Measurements from ENCODE around the gene DNAH6. TPM values are rescaled to one million over a fixed set of nuclear protein-coding genes. Genes with fewer than 3 reads are reported as not detected.

DNAH6 gene
- total and polyA plus RNA-seq, 2 of the 8 experiments (the other 6 are each of a cell fraction or from before 2014, with no cell fraction given) = 0.06 to 0.43 TPM

GRCh38 chr2:84779781-84780180 is 263.5 kb downstream of the DNAH6 start:
- Histone ChIP-seq H3K23me2 (ENCODE audit: low read depth, low read length) (no peaks in the 10 kb centered on the region), H3K79me2 (ENCODE audit: control insufficient read depth in 1 of 2, insufficient read depth in 2 of 2, low read length in 2 of 2) (no peaks in the 10 kb centered on the region), H3K4me2 (ENCODE audit: insufficient read depth in 1 of 2, low read depth in 2 of 2, low read length in 2 of 2) (no peak overlapping the region), H3K27me3 (replicated peaks in 1 of 4; ENCODE audit: control insufficient read depth in 3 of 4, extremely low read depth in 1 of 4, insufficient read depth in 3 of 4, low read length in 3 of 4) (no peaks in the 10 kb centered on the region), H4K5ac (ENCODE audit: insufficient read length, low read depth, low read length) (no peak overlapping the region), H3K36me3 (ENCODE audit: control insufficient read depth in 2 of 4, insufficient read depth in 4 of 4, low read length in 3 of 4) (no peaks in the 10 kb centered on the region), H2BK12ac (ENCODE audit: low read depth, low read length) (no peak overlapping the region), H4K8ac (ENCODE audit: extremely low read depth, insufficient read depth, low read length) (no peak overlapping the region), H3K27ac (ENCODE audit: low read depth, low read length) (no peak overlapping the region), H3K9me3 (ENCODE audit: insufficient read depth in 2 of 2, low read depth in 1 of 2, low read length in 1 of 2) (no peaks in the 10 kb centered on the region; a peak in 1 of 4 replicates), H2BK20ac (ENCODE audit: low read length) (no peak overlapping the region), H2AK5ac (ENCODE audit: low read depth, low read length) (no peak overlapping the region), H2AFZ (ENCODE audit: low read length) (no peak overlapping the region), H2BK5ac (ENCODE audit: low read depth, low read length) (no peak overlapping the region), H2BK15ac (ENCODE audit: low read length) (no peak overlapping the region), H3K4me1 (replicated peaks in 1 of 4; ENCODE audit: control insufficient read depth in 3 of 4, insufficient read depth in 4 of 4, low read length in 3 of 4) (peaks cover 0 to 3% (median 2%) of the 10 kb centered on the region in 4 experiments; a peak in 3 of 7 replicates), H3K23ac (ENCODE audit: insufficient read length) (no peak overlapping the region), H3K4ac (replicated peaks; ENCODE audit: insufficient read length, low read depth, low read length) (no peak overlapping the region), H3K79me1 (ENCODE audit: low read depth, low read length) (no peaks in the 10 kb centered on the region), H4K91ac (replicated peaks; ENCODE audit: insufficient read length, low read length) (no peak overlapping the region), H3K14ac (ENCODE audit: insufficient read length) (no peak overlapping the region), H3K4me3 (ENCODE audit: extremely low read depth in 1 of 4, insufficient read depth in 2 of 4, low read depth in 3 of 4, low read length in 4 of 4) (no peak overlapping the region), H3K56ac (replicated peaks; ENCODE audit: insufficient read length, low read depth, low read length) (no peak overlapping the region), H2BK120ac (replicated peaks; ENCODE audit: low read depth, low read length) (no peak overlapping the region), H3K9ac (replicated peaks in 1 of 4; ENCODE audit: extremely low read depth in 1 of 4, low read depth in 3 of 4, low read length in 3 of 4) (no peak overlapping the region), H4K20me1 (replicated peaks in 1 of 2; ENCODE audit: control insufficient read depth in 1 of 2, insufficient read depth in 2 of 2, low read length in 2 of 2) (no peaks in the 10 kb centered on the region), H3K18ac (ENCODE audit: extremely low read depth, low read length) (no peak overlapping the region)
- ChIA-PET POLR2A (ENCODE audit: partially characterized antibody) (interaction anchor here (1.0 kb wide), 1 partner anchor 353 kb away, joined by 3 read pairs; no protein-coding TSS in a partner anchor), CTCF (ENCODE audit: partially characterized antibody) (no interaction called here)
- 76% methylated on average over 3 of the region's 3 CpGs; no CpG with 5 or more reads in 1 of the 2 experiments for WGBS, 2 experiments (ENCODE audit: extremely low coverage in 1 of 2, insufficient coverage in 1 of 2, insufficient read length in 1 of 2, insufficient replicate concordance in 2 of 2, low coverage in 1 of 2, low lambda C conversion rate in 2 of 2, missing lambda C conversion rate in 1 of 2)
- DNase-seq (ENCODE audit: low read depth in 1 of 2, low spot score in 2 of 2) (no peak), FAIRE-seq (no peak)
- TF ChIP-seq USF2 (IDR thresholded peaks at IDR 0.05; ENCODE audit: low read length) = no peak
- TF ChIP-seq CTBP2 (IDR thresholded peaks at IDR 0.05; ENCODE audit: borderline replicate concordance, insufficient read depth, insufficient read length, low read length) = no peak
- TF ChIP-seq TAF7 (optimal IDR thresholded peaks at IDR 0.05; ENCODE audit: borderline replicate concordance, low read depth, low read length) = no peak
- TF ChIP-seq EP300 (IDR thresholded peaks at IDR 0.05; ENCODE audit: borderline replicate concordance in 1 of 2, low read depth in 2 of 2, low read length in 2 of 2) = no peak
- TF ChIP-seq CHD1 (IDR thresholded peaks at IDR 0.05; ENCODE audit: low read depth, low read length) = no peak
- no peak for TF ChIP-seq HDAC2 (IDR thresholded peaks at IDR 0.05; ENCODE audit: borderline replicate concordance in 1 of 2, low read depth in 2 of 2, low read length in 2 of 2)
